Measurements from ENCODE around the gene CTNNBIP1.
"Not testable (repeated sequence)": the region's sequence is repeated elsewhere in the genome, so short reads cannot be mapped to it uniquely, and the experiment has no call there.

- not testable (repeated sequence) for TF ChIP-seq CTCF (IDR thresholded peaks at IDR 0.05 in 8 of 11, conservative IDR thresholded peaks at IDR 0.05 in 3 of 11); POLR2AphosphoS5 (IDR thresholded peaks at IDR 0.05); POLR2A (IDR thresholded peaks at IDR 0.05)
Observed at GRCh38 chr1:9805972-9806371, 104.1 kb downstream of the CTNNBIP1 start.

Measured in spleen (tissue), 7 donors.